Measurements from ENCODE around the gene SCAPER.

GRCh38 chr15:76345880-76346668, 559.1 kb downstream of the SCAPER start:
- TF ChIP-seq NR2C2 (IDR thresholded peaks at IDR 0.05; ENCODE audit: borderline replicate concordance, control insufficient read depth, insufficient read length, low read depth) = no peak
- TF ChIP-seq EZH2 (IDR thresholded peaks at IDR 0.05; ENCODE audit: borderline replicate concordance, control insufficient read depth, low read depth, low read length) = no peak
- TF ChIP-seq CREB1 (IDR thresholded peaks at IDR 0.05; ENCODE audit: low read depth) = no peak
- no peak for TF ChIP-seq CTCF (IDR thresholded peaks at IDR 0.05 in 2 of 3, conservative IDR thresholded peaks at IDR 0.05 in 1 of 3; ENCODE audit: control insufficient read depth in 2 of 3, extremely low read depth in 1 of 3, insufficient read depth in 1 of 3, low read depth in 3 of 3, low read length in 3 of 3)
- no peak for TF ChIP-seq IRF3 (IDR thresholded peaks at IDR 0.05)
- TF ChIP-seq CHD1 (IDR thresholded peaks at IDR 0.05; ENCODE audit: low read depth, low read length) = no peak
- no peak for TF ChIP-seq POLR2AphosphoS5 (IDR thresholded peaks at IDR 0.05; ENCODE audit: low read length)
- TF ChIP-seq POLR2A (IDR thresholded peaks at IDR 0.05; ENCODE audit: low read depth, low read length) = no peak
- TF ChIP-seq ZBTB33 (IDR thresholded peaks at IDR 0.05) = no peak
- no peak for TF ChIP-seq CBX5 (IDR thresholded peaks at IDR 0.05; ENCODE audit: low read depth)
- TF ChIP-seq NFIC (IDR thresholded peaks at IDR 0.05; ENCODE audit: low read depth, low read length) = no peak
- no peak for TF ChIP-seq DPF2 (IDR thresholded peaks at IDR 0.05)
- TF ChIP-seq STAT3 (IDR thresholded peaks at IDR 0.05; ENCODE audit: low read depth, low read length) = no peak

Measured in GM12878 (cell line).